GM21723 (cell line): Measurements from ENCODE around the gene HTR4.
A peak's percentile ranks its signal among the peaks of the same experiment; 100 is the strongest.
"Not testable (repeated sequence)": the region's sequence is repeated elsewhere in the genome, so short reads cannot be mapped to it uniquely, and the experiment has no call there.

Experiments
- ATAC-seq: cut with Tn5 transposase; IDR thresholded peaks from one replicate; pipeline ENCODE4 v1.9.1; 2021; ENCODE audit warnings: mild to moderate bottlenecking, moderate library complexity; ENCODE audit not compliant: unreplicated experiment

HTR4 gene

GRCh38 chr5:148482697-148483462, 171.4 kb downstream of the HTR4 start:
- ATAC-seq, result peak; percentile 94

- ATAC-seq, result no peak
These were observed 172.1 kb downstream of the HTR4 start for GRCh38 chr5:148482196-148482595.

- ATAC-seq, result no peak
These were observed 176.9 kb downstream of the HTR4 start for GRCh38 chr5:148477429-148477828.

GRCh38 chr5:148476302-148476701, 178.0 kb downstream of the HTR4 start:
- ATAC-seq, result no peak

GRCh38 chr5:148474025-148474511, 180.3 kb downstream of the HTR4 start:
- ATAC-seq, result no peak

GRCh38 chr5:148471379-148471778, 182.9 kb downstream of the HTR4 start:
- no peak for ATAC-seq

GRCh38 chr5:148469501-148469935, 184.8 kb downstream of the HTR4 start:
- ATAC-seq, result no peak

GRCh38 chr5:148468746-148469145, 185.6 kb downstream of the HTR4 start:
- not testable (repeated sequence) for ATAC-seq

GRCh38 chr5:148467958-148468357, 186.4 kb downstream of the HTR4 start:
- ATAC-seq, result no peak

GRCh38 chr5:148466236-148466580, 188.1 kb downstream of the HTR4 start:
- no peak for ATAC-seq

- no peak for ATAC-seq
These were observed 188.7 kb downstream of the HTR4 start for GRCh38 chr5:148465381-148466235.

- no peak for ATAC-seq
These were observed 194.7 kb downstream of the HTR4 start for GRCh38 chr5:148459669-148460068.

- ATAC-seq, result no peak
These were observed 196.1 kb downstream of the HTR4 start for GRCh38 chr5:148458036-148458888.

- peak; percentile 71 for ATAC-seq
These were observed 197.1 kb downstream of the HTR4 start for GRCh38 chr5:148457183-148457620.

GRCh38 chr5:148455185-148455584, 199.1 kb downstream of the HTR4 start:
- ATAC-seq, result no peak

- ATAC-seq, result no peak
These were observed 199.8 kb downstream of the HTR4 start for GRCh38 chr5:148454576-148454975.

GRCh38 chr5:148452499-148453193, 201.7 kb downstream of the HTR4 start:
- no peak for ATAC-seq

- ATAC-seq, result no peak
These were observed 207.7 kb downstream of the HTR4 start for GRCh38 chr5:148446611-148447010.

- ATAC-seq, result no peak
These were observed 208.7 kb downstream of the HTR4 start for GRCh38 chr5:148445578-148445977.

GRCh38 chr5:148443998-148444397, 210.3 kb downstream of the HTR4 start:
- ATAC-seq, result peak; percentile 97
